ENCODE data around the gene FAM110A.
A peak's percentile ranks its signal among the peaks of the same experiment; 100 is the strongest.
"Not testable (repeated sequence)": the region's sequence is repeated elsewhere in the genome, so short reads cannot be mapped to it uniquely, and the experiment has no call there.

Gene FAM110A

GRCh38 chr20:819680-820322 is 13.7 kb upstream of the FAM110A start:
- Mint-ChIP-seq H3K4me3 (no peak overlapping the region), H3K36me3 (ENCODE audit: low read depth) (no peaks in the 10 kb centered on the region), H3K27me3 (peaks cover 6% of the 10 kb centered on the region), H3K4me1 (ENCODE audit: low read depth) (peaks cover 4% of the 10 kb centered on the region), H3K27ac (no peak overlapping the region), H3K9me3 (no peaks in the 10 kb centered on the region)

DNA sequence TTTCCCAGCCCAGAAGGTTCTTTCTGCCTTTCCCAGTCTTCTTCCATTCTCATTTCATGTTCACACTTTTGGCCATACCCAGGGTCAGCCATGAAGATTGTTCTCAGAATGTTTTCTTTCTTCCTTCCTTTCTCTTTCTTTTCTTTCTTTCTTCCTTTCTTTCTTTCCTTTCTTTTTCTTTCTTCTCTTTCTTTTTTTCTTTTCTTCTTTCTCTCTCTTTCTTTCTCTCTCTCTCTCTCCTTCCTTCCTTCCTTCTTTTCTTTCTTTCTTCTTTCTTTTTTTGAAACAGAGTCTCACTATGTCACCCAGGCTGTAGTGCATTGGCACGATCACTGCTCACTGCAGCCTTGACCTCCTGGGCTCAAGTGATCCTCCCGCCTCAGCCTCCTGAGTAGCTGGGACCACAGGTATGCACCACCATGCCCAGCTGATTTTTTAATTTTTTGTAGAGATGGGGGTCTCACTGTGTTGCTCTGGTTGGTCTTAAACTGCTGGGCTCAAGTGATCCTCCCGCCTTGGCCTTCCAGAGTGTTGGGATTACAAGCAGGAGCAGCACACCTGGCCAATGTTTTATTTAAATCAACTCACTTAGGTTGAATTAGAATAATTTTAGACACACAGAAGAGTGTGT is 13.1 kb upstream of the FAM110A start:
- H3K4me3 Mint-ChIP-seq: no peak overlapping the region
- no peak overlapping the region for H3K27ac Mint-ChIP-seq
- peaks cover 5% of the 10 kb centered on the region for H3K27me3 Mint-ChIP-seq
- no peaks in the 10 kb centered on the region for H3K36me3 Mint-ChIP-seq (ENCODE audit: low read depth)
- peaks cover 5% of the 10 kb centered on the region for H3K4me1 Mint-ChIP-seq (ENCODE audit: low read depth)
- H3K9me3 Mint-ChIP-seq: no peaks in the 10 kb centered on the region

- H3K36me3 Mint-ChIP-seq (ENCODE audit: low read depth): no peaks in the 10 kb centered on the region
- no peak overlapping the region for H3K27ac Mint-ChIP-seq
- H3K4me3 Mint-ChIP-seq: no peak overlapping the region
- no peaks in the 10 kb centered on the region for H3K9me3 Mint-ChIP-seq
- H3K27me3 Mint-ChIP-seq: no peaks in the 10 kb centered on the region
- peaks cover 10% of the 10 kb centered on the region for H3K4me1 Mint-ChIP-seq (ENCODE audit: low read depth)
These were observed 12.3 kb upstream of the FAM110A start for GRCh38 chr20:821046-821730.

GRCh38 chr20:821731-822065 is 11.8 kb upstream of the FAM110A start:
- Mint-ChIP-seq H3K27ac (no peak overlapping the region), H3K4me1 (ENCODE audit: low read depth) (peaks cover 10% of the 10 kb centered on the region), H3K27me3 (no peaks in the 10 kb centered on the region), H3K9me3 (no peaks in the 10 kb centered on the region), H3K36me3 (ENCODE audit: low read depth) (no peaks in the 10 kb centered on the region), H3K4me3 (no peak overlapping the region)

- Mint-ChIP-seq H3K4me1 (ENCODE audit: low read depth) (peaks cover 10% of the 10 kb centered on the region), H3K36me3 (ENCODE audit: low read depth) (no peaks in the 10 kb centered on the region), H3K4me3 (no peak overlapping the region), H3K27me3 (no peaks in the 10 kb centered on the region), H3K27ac (no peak overlapping the region), H3K9me3 (no peaks in the 10 kb centered on the region)
These were observed 10.6 kb upstream of the FAM110A start for GRCh38 chr20:822651-823573.

DNA sequence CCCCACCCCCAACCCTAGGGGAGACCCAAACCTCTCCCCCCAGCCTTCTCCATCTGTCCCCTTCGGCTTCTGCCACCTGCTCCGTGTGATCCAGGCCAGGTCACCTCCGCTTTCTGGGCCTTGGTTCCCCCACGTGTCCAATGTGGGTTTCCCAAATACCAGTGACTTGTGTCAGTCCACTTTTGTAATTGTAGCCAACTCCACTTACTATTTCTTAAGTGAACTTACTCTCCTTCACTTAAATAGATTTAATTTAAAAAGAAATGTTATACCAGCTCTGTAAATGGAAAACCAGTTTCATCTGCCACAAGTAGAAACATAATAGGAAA is 10.0 kb upstream of the FAM110A start:
- H3K36me3 Mint-ChIP-seq (ENCODE audit: low read depth): no peaks in the 10 kb centered on the region
- no peak overlapping the region for H3K4me3 Mint-ChIP-seq
- H3K9me3 Mint-ChIP-seq: no peaks in the 10 kb centered on the region
- H3K27ac Mint-ChIP-seq: no peak overlapping the region
- peaks cover 10% of the 10 kb centered on the region for H3K4me1 Mint-ChIP-seq (ENCODE audit: low read depth)
- no peaks in the 10 kb centered on the region for H3K27me3 Mint-ChIP-seq

- H3K27ac Mint-ChIP-seq: no peak overlapping the region
- no peak overlapping the region for H3K4me3 Mint-ChIP-seq
- H3K9me3 Mint-ChIP-seq: no peaks in the 10 kb centered on the region
- H3K36me3 Mint-ChIP-seq (ENCODE audit: low read depth): no peaks in the 10 kb centered on the region
- H3K27me3 Mint-ChIP-seq: no peaks in the 10 kb centered on the region
- peaks cover 10% of the 10 kb centered on the region for H3K4me1 Mint-ChIP-seq (ENCODE audit: low read depth)
These were observed 9.0 kb upstream of the FAM110A start for GRCh38 chr20:824490-824889.

DNA sequence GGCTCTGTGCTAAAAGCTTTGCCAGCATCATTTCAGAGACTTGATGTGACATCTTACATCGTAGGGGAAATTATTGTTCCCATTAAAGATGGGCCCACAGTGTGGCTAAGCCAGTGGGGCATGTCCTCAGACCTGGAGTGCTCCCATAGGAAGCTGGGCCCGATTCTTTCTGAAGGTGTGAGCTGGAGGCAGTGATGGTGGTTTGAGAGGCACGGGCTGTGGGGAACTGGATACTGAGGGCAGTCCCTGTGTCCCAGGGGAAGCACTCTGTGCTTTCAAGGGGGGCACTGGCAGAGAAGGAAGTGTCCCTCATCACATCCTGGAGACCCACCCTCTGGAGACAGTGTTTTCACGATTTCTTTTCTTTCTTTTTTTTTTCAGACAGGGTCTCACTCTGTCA is 8.6 kb upstream of the FAM110A start:
- no peaks in the 10 kb centered on the region for H3K27me3 Mint-ChIP-seq
- H3K9me3 Mint-ChIP-seq: no peaks in the 10 kb centered on the region
- no peak overlapping the region for H3K27ac Mint-ChIP-seq
- H3K36me3 Mint-ChIP-seq (ENCODE audit: low read depth): no peaks in the 10 kb centered on the region
- no peak overlapping the region for H3K4me3 Mint-ChIP-seq
- H3K4me1 Mint-ChIP-seq (ENCODE audit: low read depth): peaks cover 10% of the 10 kb centered on the region

- Mint-ChIP-seq H3K9me3 (no peaks in the 10 kb centered on the region), H3K4me3 (no peak overlapping the region), H3K27ac (peak overlapping the region; percentile 1), H3K36me3 (ENCODE audit: low read depth) (no peaks in the 10 kb centered on the region), H3K4me1 (ENCODE audit: low read depth) (peaks cover 10% of the 10 kb centered on the region), H3K27me3 (no peaks in the 10 kb centered on the region)
These were observed 7.6 kb upstream of the FAM110A start for GRCh38 chr20:825710-826421.

DNA sequence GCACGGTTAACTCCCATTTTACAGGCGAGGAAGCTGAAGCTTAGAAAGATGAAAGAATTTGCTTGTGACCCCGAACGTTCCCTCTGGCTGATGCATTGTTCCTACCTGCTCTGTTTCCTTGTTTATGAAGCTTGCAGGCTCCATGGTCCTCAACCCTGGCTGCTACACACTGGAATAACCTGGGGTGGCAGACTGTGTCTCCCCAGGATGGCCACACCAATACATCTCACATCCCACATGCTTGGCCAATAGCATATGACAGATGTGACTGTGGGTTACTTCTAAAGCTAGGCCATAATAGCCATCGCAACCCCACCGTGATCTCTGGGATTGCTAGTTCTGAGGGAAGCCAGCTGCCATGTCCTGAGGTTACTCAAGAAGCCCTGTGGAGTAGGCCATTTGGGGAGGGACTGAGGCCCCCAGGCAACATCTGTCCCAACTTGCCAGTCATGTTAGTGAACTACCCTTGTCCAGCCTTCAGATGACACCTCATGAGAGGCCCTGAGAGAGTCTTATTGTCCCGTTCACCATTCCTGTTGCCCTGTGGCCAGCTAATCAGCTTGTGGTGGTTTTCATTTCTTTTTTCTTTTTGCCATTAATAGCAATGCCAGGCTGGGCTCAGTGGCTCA is 6.7 kb upstream of the FAM110A start:
- peaks cover 10% of the 10 kb centered on the region for H3K4me1 Mint-ChIP-seq (ENCODE audit: low read depth)
- H3K36me3 Mint-ChIP-seq (ENCODE audit: low read depth): no peaks in the 10 kb centered on the region
- H3K27me3 Mint-ChIP-seq: no peaks in the 10 kb centered on the region
- H3K9me3 Mint-ChIP-seq: no peaks in the 10 kb centered on the region
- H3K4me3 Mint-ChIP-seq: no peak overlapping the region
- H3K27ac Mint-ChIP-seq: no peak overlapping the region

- H3K9me3 Mint-ChIP-seq; H3K27ac Mint-ChIP-seq; H3K36me3 Mint-ChIP-seq (ENCODE audit: low read depth); H3K4me3 Mint-ChIP-seq; H3K27me3 Mint-ChIP-seq: not testable (repeated sequence)
- H3K4me1 Mint-ChIP-seq (ENCODE audit: low read depth): peaks cover 11% of the 10 kb centered on the region
These were observed 5.5 kb upstream of the FAM110A start for GRCh38 chr20:827981-828380.

DNA sequence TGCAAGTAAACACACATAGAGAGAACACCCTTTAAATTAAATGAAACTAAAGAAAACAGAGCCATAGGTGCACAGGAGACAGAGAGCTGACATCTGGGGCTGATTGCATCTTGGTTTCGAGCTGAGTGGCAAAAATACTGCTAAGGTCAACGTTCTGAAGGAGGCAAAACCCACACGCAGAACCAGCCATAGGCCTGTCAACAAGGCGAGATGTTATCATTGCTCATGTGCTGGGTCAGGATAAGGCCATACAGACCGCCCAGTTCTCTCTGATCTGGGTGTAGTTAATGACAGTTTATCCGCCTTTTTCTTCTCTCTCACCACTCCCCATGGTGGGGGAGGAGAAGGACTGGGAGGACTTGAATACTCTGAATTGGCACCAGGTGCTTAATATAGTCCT is 4.5 kb upstream of the FAM110A start:
- Mint-ChIP-seq H3K27ac (no peak overlapping the region), H3K36me3 (ENCODE audit: low read depth) (no peaks in the 10 kb centered on the region), H3K9me3 (no peaks in the 10 kb centered on the region), H3K4me1 (ENCODE audit: low read depth) (peaks cover 10% of the 10 kb centered on the region), H3K27me3 (no peaks in the 10 kb centered on the region), H3K4me3 (no peak overlapping the region)

- H3K4me3 Mint-ChIP-seq: no peak overlapping the region
- H3K27ac Mint-ChIP-seq: no peak overlapping the region
- no peaks in the 10 kb centered on the region for H3K27me3 Mint-ChIP-seq
- peaks cover 15% of the 10 kb centered on the region for H3K4me1 Mint-ChIP-seq (ENCODE audit: low read depth)
- H3K36me3 Mint-ChIP-seq (ENCODE audit: low read depth): no peaks in the 10 kb centered on the region
- no peaks in the 10 kb centered on the region for H3K9me3 Mint-ChIP-seq
These were observed 4.0 kb upstream of the FAM110A start for GRCh38 chr20:829551-829950.

GRCh38 chr20:830011-830521 is 3.4 kb upstream of the FAM110A start:
- no peaks in the 10 kb centered on the region for H3K36me3 Mint-ChIP-seq (ENCODE audit: low read depth)
- no peaks in the 10 kb centered on the region for H3K9me3 Mint-ChIP-seq
- H3K27me3 Mint-ChIP-seq: no peaks in the 10 kb centered on the region
- H3K4me1 Mint-ChIP-seq (ENCODE audit: low read depth): peaks cover 20% of the 10 kb centered on the region
- H3K27ac Mint-ChIP-seq: no peak overlapping the region
- H3K4me3 Mint-ChIP-seq: no peak overlapping the region
